Naive thymus-derived CD4-positive, alpha-beta T cell (primary cell): Measurements from ENCODE around the gene PPIB. TPM values are rescaled to one million over a fixed set of nuclear protein-coding genes. Genes with fewer than 3 reads are reported as not detected.

Experiments used
- ATAC-seq: fragments of 150-1000 bp; cut with Tn5 transposase; 2 replicates; pipeline ENCODE4 v1.10.0; 2021; ENCODE audit warnings: mild to moderate bottlenecking, moderate library complexity
- CTCF ChIA-PET: fragments of 350-600 bp; sonication (Branson Sonifier 250); formaldehyde crosslinking; loops from one replicate; lab custom pipeline; 2021; ENCODE audit warnings: antibody characterized with exemption; lab: Charles Lee
- POLR2A ChIA-PET: fragments of 350-600 bp; sonication (Branson Sonifier 250); formaldehyde crosslinking; loops from one replicate; lab custom pipeline; 2021; ENCODE audit warnings: antibody characterized with exemption, inconsistent platforms; lab: Charles Lee
- DNase-seq, 9 donors: peaks; one replicate each; pipeline versions ENCODE4 v3.0.0 to v3.0.0-alpha.2; 2020 to 2022; ENCODE audit warnings: mixed read lengths in 1 of 9
- H3K27ac ChIP-seq: one replicate; pipeline ENCODE4 v1.7.0; 2013; ENCODE audit warnings: mild to moderate bottlenecking, low read depth, low read length, moderate library complexity
- H3K27me3 ChIP-seq, 2 donors: one replicate each; pipeline ENCODE4 v1.7.0; 2013; ENCODE audit warnings: low read length in 2 of 2, mild to moderate bottlenecking in 2 of 2, moderate library complexity in 2 of 2; ENCODE audit not compliant: control insufficient read depth in 2 of 2, insufficient read depth in 2 of 2
- H3K36me3 ChIP-seq, 3 experiments: 1 replicate in 2 of 3; 2 replicates in 1 of 3; pipeline ENCODE4 v1.7.0; 2013; ENCODE audit warnings: low read length in 3 of 3, mild to moderate bottlenecking in 3 of 3, moderate library complexity in 1 of 3; ENCODE audit not compliant: insufficient read depth in 3 of 3, control insufficient read depth in 2 of 3
- H3K4me1 ChIP-seq, 2 donors: one replicate each; pipeline ENCODE4 v1.7.0; 2013; ENCODE audit warnings: low read length in 2 of 2, mild to moderate bottlenecking in 2 of 2, moderate library complexity in 1 of 2; ENCODE audit not compliant: control insufficient read depth in 2 of 2, insufficient read depth in 2 of 2
- H3K4me3 ChIP-seq: 2 replicates; pipeline ENCODE4 v1.7.0; 2013; ENCODE audit warnings: mild to moderate bottlenecking, low read length
- H3K9me3 ChIP-seq, 3 experiments: 1 replicate in 2 of 3; 2 replicates in 1 of 3; pipeline ENCODE4 v1.7.0; 2013; ENCODE audit warnings: low read length in 3 of 3; ENCODE audit not compliant: control insufficient read depth in 2 of 3
- H3K27ac Mint-ChIP-seq, 9 donors: one replicate each; pipeline ENCODE4 v1.8.0; 2020 to 2022; ENCODE audit warnings: mixed read lengths in 9 of 9, mild to moderate bottlenecking in 8 of 9, moderate library complexity in 5 of 9, inconsistent platforms in 2 of 9
- H3K27me3 Mint-ChIP-seq, 5 donors: one replicate each; pipeline ENCODE4 v1.8.0; 2021 to 2022; ENCODE audit warnings: mixed read lengths in 5 of 5, mild to moderate bottlenecking in 1 of 5
- H3K36me3 Mint-ChIP-seq, 5 donors: one replicate each; pipeline ENCODE4 v1.8.0; 2020 to 2022; ENCODE audit warnings: mixed read lengths in 5 of 5, mild to moderate bottlenecking in 3 of 5, inconsistent platforms in 1 of 5
- H3K4me1 Mint-ChIP-seq, 7 donors: one replicate each; pipeline ENCODE4 v1.8.0; 2020 to 2022; ENCODE audit warnings: mixed read lengths in 7 of 7, mild to moderate bottlenecking in 3 of 7, inconsistent platforms in 1 of 7
- H3K4me3 Mint-ChIP-seq, 10 donors: one replicate each; pipeline ENCODE4 v1.8.0; 2020 to 2022; ENCODE audit warnings: mild to moderate bottlenecking in 10 of 10, mixed read lengths in 10 of 10, moderate library complexity in 6 of 10, inconsistent platforms in 2 of 10
- H3K9me3 Mint-ChIP-seq, 11 donors: one replicate each; pipeline ENCODE4 v1.8.0; 2020 to 2022; ENCODE audit warnings: mixed read lengths in 11 of 11, mild to moderate bottlenecking in 4 of 11, inconsistent platforms in 1 of 11, moderate library complexity in 1 of 11
- intact Hi-C, 2 donors: fragments of 100-400 bp; cut with micrococcal nuclease; formaldehyde crosslinking; loops; one replicate each; pipeline ENCODE4 v1.15.1; 2023
- polyA plus RNA-seq, 2 donors: library from polyadenylated mRNA; unstranded; fragments of 300-500 nt; fragmentation: Illumina TruSeq; gene quantifications; one replicate each; pipeline ENCODE4 v1.2.3, GENCODE V29; 2021
- total RNA-seq, 6 experiments: library from RNA in 5 of 6; stranded (reverse) in 5 of 6; gene quantifications; 1 replicate in 5 of 6; 2 replicates in 1 of 6; pipeline ENCODE4 v1.2.3 and lab custom pipeline; 2021 to 2026

The PPIB gene
- total and polyA plus RNA-seq, 7 experiments from 2014 or later: 160 to 557 (median 190) TPM

- H3K36me3 Mint-ChIP-seq: peaks cover 20 to 48% (median 33%) of the 10 kb centered on the region in 5 donors
- ChIA-PET CTCF (interaction anchor here (1.3 kb wide), 1 partner anchor 28 kb away, joined by 4 read pairs; no protein-coding TSS in a partner anchor), POLR2A (no interaction called here)
- Histone ChIP-seq H3K4me3 (no peak overlapping the region), H3K9me3 (no peaks in the 10 kb centered on the region), H3K36me3 (peaks cover 22 to 97% (median 35%) of the 10 kb centered on the region in 3 experiments), H3K27me3 (no peaks in the 10 kb centered on the region), H3K27ac (no peak overlapping the region), H3K4me1 (no peaks in the 10 kb centered on the region)
- ATAC-seq: no peak
- H3K27ac Mint-ChIP-seq: peak overlapping the region in 2 of 9 donors; percentile 12 to 34
- no peak overlapping the region for H3K4me3 Mint-ChIP-seq
- H3K27me3 Mint-ChIP-seq: no peaks in the 10 kb centered on the region
- intact Hi-C loops: no loop called here
- no peaks in the 10 kb centered on the region for H3K9me3 Mint-ChIP-seq
- DNase-seq: no peak
- H3K4me1 Mint-ChIP-seq: peaks cover 0 to 7% (median 2%) of the 10 kb centered on the region in 7 donors
Measured at GRCh38 chr15:64117759-64118487, 44.9 kb downstream of the PPIB start.

GRCh38 chr15:64112904-64113303, 49.9 kb downstream of the PPIB start:
- Mint-ChIP-seq H3K9me3 (no peaks in the 10 kb centered on the region), H3K4me1 (peaks cover 24 to 41% (median 39%) of the 10 kb centered on the region in 7 donors), H3K27me3 (no peaks in the 10 kb centered on the region), H3K36me3 (peaks cover 11 to 39% (median 24%) of the 10 kb centered on the region in 5 donors), H3K27ac (peak overlapping the region in 1 of 9 donors; percentile 18), H3K4me3 (no peak overlapping the region)
- ChIA-PET POLR2A (interaction anchor here (1.2 to 2.3 kb wide), 2 partner anchors 15 to 17 kb away, joined by 3 to 8 read pairs; partner anchors contain the start of gene SNX1), CTCF (interaction anchor here (0.7 kb wide), 1 partner anchor 10 kb away, joined by 3 read pairs; no protein-coding TSS in a partner anchor)
- ATAC-seq (peak; percentile 42), DNase-seq (no peak)
- H3K27me3 ChIP-seq: no peaks in the 10 kb centered on the region
- peaks cover 6 to 12% of the 10 kb centered on the region in 2 donors for H3K4me1 ChIP-seq
- H3K27ac ChIP-seq: no peak overlapping the region
- no peak overlapping the region for H3K4me3 ChIP-seq
- no peaks in the 10 kb centered on the region for H3K9me3 ChIP-seq
- intact Hi-C loops: loop anchor here in 1 of 2 donors (5.0 kb wide), 1 partner anchor 39 kb away; the partner anchor contains the start of gene SNX22
- H3K36me3 ChIP-seq: peaks cover 16 to 59% (median 19%) of the 10 kb centered on the region in 3 experiments

GRCh38 chr15:64112073-64112772, 50.6 kb downstream of the PPIB start:
- peaks cover 24 to 46% (median 41%) of the 10 kb centered on the region in 7 donors for H3K4me1 Mint-ChIP-seq
- intact Hi-C loops: loop anchor here in 1 of 2 donors (5.0 kb wide), 1 partner anchor 40 kb away; the partner anchor contains the start of gene SNX22

GRCh38 chr15:64111679-64112050, 51.2 kb downstream of the PPIB start:
- intact Hi-C loops: loop anchor here in 1 of 2 donors (1.0 to 5.0 kb wide), 2 partner anchors 10 to 41 kb away; partner anchors contain the start of gene SNX22
- DNase-seq (no peak), ATAC-seq (no peak)
- H3K4me3 ChIP-seq: no peak overlapping the region
- H3K27ac Mint-ChIP-seq: peak overlapping the region in 1 of 9 donors; percentile 22
- H3K36me3 ChIP-seq: peaks cover 11 to 46% (median 14%) of the 10 kb centered on the region in 3 experiments
- peaks cover 25 to 52% (median 43%) of the 10 kb centered on the region in 7 donors for H3K4me1 Mint-ChIP-seq
- H3K4me1 ChIP-seq: peaks cover 12 to 14% of the 10 kb centered on the region in 2 donors
- no peak overlapping the region for H3K4me3 Mint-ChIP-seq
- H3K9me3 Mint-ChIP-seq: no peaks in the 10 kb centered on the region
- H3K27me3 Mint-ChIP-seq: no peaks in the 10 kb centered on the region
- no peaks in the 10 kb centered on the region for H3K27me3 ChIP-seq
- H3K27ac ChIP-seq: no peak overlapping the region
- H3K9me3 ChIP-seq: no peaks in the 10 kb centered on the region
- H3K36me3 Mint-ChIP-seq: peaks cover 11 to 32% (median 22%) of the 10 kb centered on the region in 5 donors
- ChIA-PET CTCF (no interaction called here), POLR2A (interaction anchor here (1.0 to 2.3 kb wide), 2 partner anchors 10 to 16 kb away, joined by 3 to 8 read pairs; partner anchors contain the start of gene SNX1)

More at GRCh38 chr15:64112073-64112772, 50.6 kb downstream of the PPIB start:
- no peak overlapping the region for H3K27ac ChIP-seq
- peak overlapping the region in 1 of 9 donors; percentile 18 for H3K27ac Mint-ChIP-seq
- no peak for ATAC-seq
- H3K9me3 Mint-ChIP-seq: no peaks in the 10 kb centered on the region
- H3K9me3 ChIP-seq: no peaks in the 10 kb centered on the region
- H3K36me3 Mint-ChIP-seq: peaks cover 11 to 36% (median 24%) of the 10 kb centered on the region in 5 donors
- peaks cover 9 to 12% of the 10 kb centered on the region in 2 donors for H3K4me1 ChIP-seq
- no peak overlapping the region for H3K4me3 Mint-ChIP-seq
- H3K4me3 ChIP-seq: no peak overlapping the region
- ChIA-PET CTCF (no interaction called here), POLR2A (interaction anchor here (1.2 to 2.3 kb wide), 2 partner anchors 14 to 16 kb away, joined by 3 to 8 read pairs; partner anchors contain the start of gene SNX1)
- no peak for DNase-seq
- peaks cover 11 to 52% (median 18%) of the 10 kb centered on the region in 3 experiments for H3K36me3 ChIP-seq
- H3K27me3 ChIP-seq: no peaks in the 10 kb centered on the region
- no peaks in the 10 kb centered on the region for H3K27me3 Mint-ChIP-seq

- Histone ChIP-seq H3K36me3 (peaks cover 8 to 41% (median 11%) of the 10 kb centered on the region in 3 experiments), H3K9me3 (no peaks in the 10 kb centered on the region), H3K4me3 (no peak overlapping the region), H3K4me1 (peaks cover 12 to 14% of the 10 kb centered on the region in 2 donors), H3K27me3 (no peaks in the 10 kb centered on the region), H3K27ac (no peak overlapping the region)
- Mint-ChIP-seq H3K9me3 (no peaks in the 10 kb centered on the region), H3K27ac (peak overlapping the region; percentile 3 to 76 (median 32)), H3K36me3 (peaks cover 11 to 30% (median 20%) of the 10 kb centered on the region in 5 donors), H3K27me3 (no peaks in the 10 kb centered on the region), H3K4me1 (peaks cover 30 to 57% (median 49%) of the 10 kb centered on the region in 7 donors), H3K4me3 (peak overlapping the region in 6 of 10 donors; percentile 0 to 52 (median 16))
- CTCF ChIA-PET: no interaction called here
- DNase-seq (peak in 1 of 9 donors; percentile 20), ATAC-seq (peak; percentile 71)
- POLR2A ChIA-PET: interaction anchor here (1.0 to 2.3 kb wide), 2 partner anchors 9 to 15 kb away, joined by 3 to 8 read pairs; partner anchors contain the start of gene SNX1
- intact Hi-C loops: loop anchor here in 1 of 2 donors (1.0 to 5.0 kb wide), 2 partner anchors 10 to 41 kb away; partner anchors contain the start of gene SNX22
Measured at GRCh38 chr15:64110950-64111678, 51.7 kb downstream of the PPIB start.
